NCI-H526 treated with DMSO at 0.1 percent for 48 hours (cell line): ENCODE measurements around the gene ERC2.

Experiments
- DNase-seq: peaks from one replicate; lab custom pipeline; 2025; lab: John Stamatoyannopoulos, UW

ERC2 gene

GRCh38 chr3:55585856-55586255 is 882.4 kb downstream of the ERC2 start:
- DNase-seq = no peak

GRCh38 chr3:55584716-55585368 is 883.4 kb downstream of the ERC2 start:
- no peak for DNase-seq

GRCh38 chr3:55584030-55584429 is 884.2 kb downstream of the ERC2 start:
- DNase-seq = no peak

- DNase-seq = no peak
Observed at GRCh38 chr3:55583475-55583874, 884.8 kb downstream of the ERC2 start.

GRCh38 chr3:55579496-55579895 is 888.8 kb downstream of the ERC2 start:
- DNase-seq = no peak

DNA sequence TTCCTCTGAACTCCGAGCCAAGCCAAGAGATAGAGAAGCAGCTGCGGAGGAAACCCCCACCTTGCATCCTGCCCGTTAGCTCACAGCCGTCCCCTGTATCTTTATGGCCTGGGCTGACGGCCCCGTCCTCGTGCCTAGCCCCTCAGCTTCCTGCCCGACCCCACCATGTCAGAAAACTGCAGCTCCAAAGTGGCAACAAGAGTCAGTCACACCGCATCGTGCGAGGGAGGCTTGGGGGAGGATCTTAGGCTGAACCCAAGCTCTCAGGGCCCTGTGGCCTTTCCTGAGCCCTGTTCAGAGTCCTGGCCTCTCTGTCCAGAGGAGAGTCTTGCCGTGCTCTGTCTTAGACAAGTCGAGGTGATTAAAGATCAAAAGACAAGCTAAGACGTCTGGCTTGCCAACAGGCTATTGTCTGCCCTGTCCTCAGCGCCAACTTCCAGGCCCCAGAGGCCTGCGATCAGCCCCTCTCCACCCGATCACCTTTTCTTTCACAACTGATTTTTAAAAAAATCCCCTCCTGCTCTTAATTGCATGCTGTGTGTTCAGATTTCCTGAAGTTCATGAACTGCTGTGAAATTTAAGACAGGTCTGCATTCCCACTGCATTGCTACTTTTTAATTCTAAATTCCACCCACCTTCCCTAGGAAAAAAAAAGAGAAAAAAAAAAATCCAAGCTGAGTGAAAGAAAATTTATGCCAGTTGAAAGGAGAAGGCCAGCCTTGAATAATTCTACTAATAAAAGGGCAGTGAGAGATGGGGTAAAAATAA is 891.5 kb downstream of the ERC2 start:
- no peak for DNase-seq

DNA sequence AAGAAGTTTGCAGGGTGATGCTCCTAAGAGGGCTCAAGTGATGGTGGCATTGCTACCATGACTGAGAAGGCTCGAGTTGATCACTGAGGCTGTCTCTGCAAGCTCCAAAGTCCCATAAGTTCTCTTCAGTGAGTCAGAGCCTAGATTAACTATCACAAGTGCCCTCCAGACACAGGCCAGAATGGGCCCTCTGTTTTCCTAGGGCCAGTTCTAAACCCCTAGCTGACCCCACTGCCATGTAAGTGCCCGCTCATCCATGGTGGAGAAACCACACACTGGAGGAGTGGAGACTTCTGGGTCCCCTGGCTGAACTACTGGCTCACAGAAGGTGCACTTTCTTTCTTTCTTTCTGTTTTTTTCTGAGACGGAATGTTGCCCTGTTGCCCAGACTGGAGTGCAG is 893.6 kb downstream of the ERC2 start:
- DNase-seq = no peak

DNA sequence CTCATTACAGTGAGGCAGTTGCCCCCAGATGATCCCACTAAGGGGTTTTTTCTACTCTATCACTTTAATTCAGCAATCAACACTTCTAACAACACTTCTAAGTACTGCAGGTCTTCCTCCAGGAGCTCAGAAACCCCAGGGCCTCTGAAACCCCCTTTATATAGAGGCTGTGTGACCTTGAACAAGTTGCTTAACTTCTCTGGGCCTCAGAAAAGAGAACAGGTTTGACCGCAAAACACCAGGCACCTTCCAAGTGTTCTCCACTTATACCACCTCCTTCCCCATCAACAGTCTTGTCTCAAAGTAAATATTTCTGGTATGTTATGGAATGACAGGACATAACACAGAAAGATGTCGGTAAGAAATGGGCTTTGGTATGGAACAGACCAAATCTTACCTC is 895.5 kb downstream of the ERC2 start:
- DNase-seq = no peak

- no peak for DNase-seq
Observed at GRCh38 chr3:55571913-55572312, 896.4 kb downstream of the ERC2 start.

DNA sequence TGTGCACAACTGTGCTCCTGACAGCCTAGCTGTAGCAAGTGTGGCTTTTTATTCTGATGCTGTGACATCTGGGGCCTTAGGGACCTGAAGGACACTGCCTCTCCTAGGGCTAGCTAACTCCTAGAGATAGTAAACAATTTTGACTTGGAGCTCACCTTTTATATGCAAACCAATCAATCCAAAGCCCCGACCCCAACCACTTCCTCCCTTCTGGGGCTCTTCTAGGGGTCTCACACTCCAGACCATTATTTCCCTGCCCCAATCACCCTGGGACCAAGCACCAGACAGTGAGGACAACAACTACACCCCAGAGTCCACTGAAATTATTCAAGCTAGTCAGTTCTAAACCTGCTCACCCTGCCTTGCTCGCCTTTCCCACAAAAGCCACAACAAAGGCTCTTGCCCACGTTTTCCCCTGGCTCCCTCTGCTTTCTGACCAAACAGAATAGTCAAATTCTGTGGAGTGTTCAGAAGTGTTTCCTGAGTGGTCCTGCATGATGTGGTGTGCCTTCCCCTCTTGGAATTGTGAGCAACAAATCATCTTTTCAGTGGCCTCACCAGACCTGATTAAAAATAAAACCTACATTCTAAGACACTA is 897.0 kb downstream of the ERC2 start:
- no peak for DNase-seq

DNA sequence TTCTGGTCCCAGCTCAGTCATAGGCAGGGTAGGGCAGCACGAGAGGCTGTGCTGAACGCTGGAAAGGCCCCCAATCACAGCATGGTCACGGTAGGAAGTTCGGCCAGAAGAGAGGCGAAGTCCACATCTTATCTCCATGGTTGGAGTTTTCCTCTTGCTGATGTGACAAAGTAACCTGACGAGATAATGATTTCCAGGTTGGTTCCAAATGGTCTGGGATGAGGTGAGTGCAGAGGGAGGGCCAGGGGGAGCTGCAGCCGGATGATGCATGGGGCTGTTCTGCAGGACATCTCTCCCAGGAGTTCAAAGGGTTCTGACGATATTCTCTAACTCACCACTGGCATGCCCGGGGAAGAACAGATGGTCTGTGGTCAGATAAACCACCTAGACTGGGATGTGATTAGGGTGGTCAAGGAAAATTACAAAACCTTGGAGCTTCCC is 898.0 kb downstream of the ERC2 start:
- DNase-seq = no peak

GRCh38 chr3:55569033-55569599 is 899.2 kb downstream of the ERC2 start:
- no peak for DNase-seq

DNA sequence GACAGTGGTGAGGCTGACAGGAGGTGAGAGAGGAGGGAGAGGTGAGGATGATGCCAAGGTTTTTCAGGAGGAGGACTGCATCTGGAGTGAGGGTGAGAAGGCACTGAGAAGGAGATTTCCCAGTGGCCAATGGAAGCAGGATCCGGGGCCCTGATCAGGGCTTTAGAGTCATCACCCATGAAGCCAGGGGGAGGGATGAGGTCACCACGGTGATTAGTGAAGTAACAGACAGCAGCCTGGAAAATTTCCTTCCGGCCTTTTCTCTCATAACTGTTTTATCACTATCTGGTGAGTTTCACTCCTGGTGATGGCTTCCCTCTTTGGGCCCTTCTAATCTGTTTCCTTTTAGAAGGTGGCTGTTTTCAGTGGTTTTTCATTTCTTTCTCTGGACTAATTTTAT is 900.7 kb downstream of the ERC2 start:
- DNase-seq = no peak

DNA sequence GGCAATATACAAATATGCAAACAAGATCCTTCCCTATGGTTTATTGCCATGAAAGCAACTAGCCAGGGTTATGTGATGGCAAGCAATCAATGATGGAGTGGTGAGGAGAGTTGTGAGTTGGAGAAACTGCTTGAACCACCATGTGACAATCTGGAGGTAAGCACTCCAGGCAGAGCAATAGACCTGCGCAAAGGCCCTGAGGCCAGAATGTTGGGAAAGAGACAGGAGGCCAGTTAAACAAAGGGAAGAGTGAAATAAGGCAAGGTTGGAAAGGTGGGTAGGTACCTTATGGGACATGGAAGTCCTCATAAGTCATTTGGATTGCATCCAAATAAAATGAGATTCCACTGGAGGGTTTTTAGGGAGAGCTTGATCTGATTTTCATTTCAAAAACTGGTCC is 901.1 kb downstream of the ERC2 start:
- DNase-seq = no peak

- no peak for DNase-seq
Observed at GRCh38 chr3:55565521-55565920, 902.7 kb downstream of the ERC2 start.

DNA sequence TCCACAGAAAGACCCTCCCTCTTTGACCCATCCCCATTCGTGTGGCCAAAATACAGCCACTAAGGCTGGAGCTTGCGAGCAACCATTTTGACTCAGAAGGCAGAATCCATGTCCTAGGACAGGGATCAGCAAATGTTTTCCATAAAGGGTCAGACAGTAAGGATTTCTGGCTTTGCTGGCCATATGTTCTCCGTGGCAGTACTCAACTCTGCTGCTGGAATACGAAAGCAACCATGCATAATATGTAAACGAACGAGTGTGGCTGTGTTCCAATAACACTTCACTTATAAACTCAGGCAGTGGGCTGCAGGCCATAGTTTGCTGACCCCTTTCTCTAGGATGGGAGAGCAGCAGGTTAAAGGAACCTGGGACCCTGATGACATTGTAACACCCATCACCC is 903.5 kb downstream of the ERC2 start:
- no peak for DNase-seq

GRCh38 chr3:55562700-55563099 is 905.6 kb downstream of the ERC2 start:
- no peak for DNase-seq

GRCh38 chr3:55559500-55560423 is 908.5 kb downstream of the ERC2 start:
- DNase-seq = no peak

DNA sequence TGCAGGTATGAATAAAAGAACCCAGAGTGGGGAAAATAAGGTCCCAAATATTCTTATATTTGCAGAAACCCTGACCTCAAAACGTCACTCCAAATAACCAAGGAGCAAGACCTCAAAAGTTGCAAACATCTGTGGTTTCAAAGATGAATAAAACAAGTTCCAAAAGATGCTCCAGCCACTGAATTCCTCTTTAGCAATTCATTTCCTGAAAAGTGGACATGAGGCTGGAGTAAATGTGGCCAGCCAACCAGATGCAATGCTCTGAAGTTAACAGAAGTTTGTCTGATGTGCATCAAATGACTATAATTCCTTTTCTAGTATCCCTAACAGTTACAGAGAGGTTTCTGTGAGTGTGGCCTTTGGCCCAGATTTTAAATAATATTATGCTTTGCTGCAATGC is 910.0 kb downstream of the ERC2 start:
- no peak for DNase-seq

DNA sequence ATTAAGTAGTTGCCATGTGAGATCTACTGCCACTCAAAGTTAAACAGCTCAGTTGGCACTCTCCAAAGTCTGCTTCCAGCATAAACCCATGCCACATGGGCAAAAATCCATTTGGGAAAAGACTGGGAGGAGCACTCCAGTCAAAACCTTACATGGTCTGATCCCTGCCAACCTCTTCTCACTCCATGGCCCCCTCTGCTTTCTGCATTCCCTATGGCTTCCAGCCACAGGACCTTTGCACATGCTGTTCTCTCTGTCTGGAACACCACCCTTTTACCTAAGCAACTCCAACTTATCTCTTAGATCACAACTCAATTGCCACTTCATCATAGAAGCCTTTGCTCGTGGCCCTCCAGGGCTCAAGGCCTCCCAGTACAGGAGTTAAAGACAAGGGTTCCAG is 910.7 kb downstream of the ERC2 start:
- DNase-seq = no peak

GRCh38 chr3:55556619-55557537 is 911.4 kb downstream of the ERC2 start:
- DNase-seq = no peak
